Trophoblast cell (in vitro differentiated cells and primary cell): Measurements from ENCODE around the gene KY.

Experiments
- DNase-seq, 2 donors: peaks; one replicate each; pipeline ENCODE4 v3.0.0-alpha.2; 2016
- H2AFZ ChIP-seq: 2 replicates; pipeline ENCODE4 v1.6.1; 2013; ENCODE audit warnings: low read length, moderate library complexity, mild to moderate bottlenecking; ENCODE audit not compliant: insufficient read depth, poor library complexity
- H2AK5ac ChIP-seq: 2 replicates; pipeline ENCODE4 v1.6.1; 2013; ENCODE audit warnings: mild to moderate bottlenecking, low read length
- H2BK120ac ChIP-seq: 2 replicates; pipeline ENCODE4 v1.6.1; 2013; ENCODE audit warnings: low read length, mild to moderate bottlenecking, moderate library complexity; ENCODE audit not compliant: insufficient read depth, poor library complexity
- H2BK12ac ChIP-seq: 2 replicates; pipeline ENCODE4 v1.6.1; 2013; ENCODE audit warnings: mild to moderate bottlenecking, low read length, moderate library complexity
- H2BK5ac ChIP-seq: 2 replicates; pipeline ENCODE4 v1.6.1; 2013; ENCODE audit warnings: low read length, low read depth, moderate library complexity, mild to moderate bottlenecking; ENCODE audit not compliant: poor library complexity
- H3K14ac ChIP-seq: 2 replicates; pipeline ENCODE4 v1.6.1; 2013; ENCODE audit warnings: mild to moderate bottlenecking, low read length
- H3K18ac ChIP-seq: 2 replicates; pipeline ENCODE4 v1.6.1; 2013; ENCODE audit warnings: mild to moderate bottlenecking, low read length
- H3K23ac ChIP-seq: 2 replicates; pipeline ENCODE4 v1.6.1; 2013; ENCODE audit warnings: low read length
- H3K27ac ChIP-seq: 2 replicates; pipeline ENCODE4 v1.5.1; 2013; ENCODE audit warnings: low read depth, mild to moderate bottlenecking, inconsistent platforms, low read length, moderate library complexity
- H3K27me3 ChIP-seq: 2 replicates; pipeline ENCODE4 v1.6.1; 2013; ENCODE audit warnings: inconsistent platforms, mild to moderate bottlenecking, low read length, moderate library complexity; ENCODE audit not compliant: insufficient read depth
- H3K36me3 ChIP-seq, 2 experiments: 1 replicate in 1 of 2; 2 replicates in 1 of 2; pipeline ENCODE4 v1.6.1; 2013; ENCODE audit warnings: low read length in 2 of 2, mild to moderate bottlenecking in 2 of 2, moderate library complexity in 1 of 2; ENCODE audit not compliant: insufficient read depth in 2 of 2, control insufficient read depth in 1 of 2
- H3K4ac ChIP-seq: 2 replicates; pipeline ENCODE4 v1.6.1; 2013; ENCODE audit warnings: low read depth, mild to moderate bottlenecking, low read length, moderate library complexity
- H3K4me1 ChIP-seq, 2 experiments: 1 replicate in 1 of 2; 2 replicates in 1 of 2; pipeline ENCODE4 v1.6.1; 2013; ENCODE audit warnings: low read length in 2 of 2, mild to moderate bottlenecking in 2 of 2, moderate library complexity in 1 of 2; ENCODE audit not compliant: insufficient read depth in 2 of 2, control insufficient read depth in 1 of 2
- H3K4me2 ChIP-seq: 2 replicates; pipeline ENCODE4 v1.6.1; 2013; ENCODE audit warnings: inconsistent platforms, mild to moderate bottlenecking, low read length, moderate library complexity
- H3K4me3 ChIP-seq: 2 replicates; pipeline ENCODE4 v1.5.1; 2013; ENCODE audit warnings: mild to moderate bottlenecking, low read depth, low read length, inconsistent platforms
- H3K79me1 ChIP-seq: one replicate; pipeline ENCODE4 v1.6.1; 2013; ENCODE audit warnings: low read length
- H3K79me2 ChIP-seq: 2 replicates; pipeline ENCODE4 v1.6.1; 2013; ENCODE audit warnings: low read length, mild to moderate bottlenecking; ENCODE audit not compliant: control insufficient read depth, insufficient read depth, poor library complexity
- H3K9ac ChIP-seq: 2 replicates; pipeline ENCODE4 v1.6.1; 2013; ENCODE audit warnings: mild to moderate bottlenecking, low read length
- H3K9me3 ChIP-seq: 2 replicates; pipeline ENCODE4 v1.6.1; 2013; ENCODE audit warnings: low read depth, mild to moderate bottlenecking, control low read depth, inconsistent platforms, low read length; ENCODE audit not compliant: insufficient read depth
- H4K12ac ChIP-seq: 2 replicates; pipeline ENCODE4 v1.6.1; 2013; ENCODE audit warnings: low read depth, mild to moderate bottlenecking, low read length, moderate library complexity
- H4K8ac ChIP-seq: 2 replicates; pipeline ENCODE4 v1.6.1; 2013; ENCODE audit warnings: low read depth, mild to moderate bottlenecking, low read length, moderate library complexity
- H4K91ac ChIP-seq: one replicate; pipeline ENCODE4 v1.6.1; 2013; ENCODE audit warnings: low read depth, mild to moderate bottlenecking, low read length, moderate library complexity
- WGBS: extraction: QIAGEN DNeasy Blood & Tissue Kit; methylation state at CpG from one replicate; pipeline ENCODE4 v1.1.7; 2013; ENCODE audit warnings: missing lambda C conversion rate; ENCODE audit not compliant: insufficient read length, insufficient coverage; ENCODE audit errors: extremely low coverage; 5-methylcytosine and 5-hydroxymethylcytosine counted together

Gene KY

DNA sequence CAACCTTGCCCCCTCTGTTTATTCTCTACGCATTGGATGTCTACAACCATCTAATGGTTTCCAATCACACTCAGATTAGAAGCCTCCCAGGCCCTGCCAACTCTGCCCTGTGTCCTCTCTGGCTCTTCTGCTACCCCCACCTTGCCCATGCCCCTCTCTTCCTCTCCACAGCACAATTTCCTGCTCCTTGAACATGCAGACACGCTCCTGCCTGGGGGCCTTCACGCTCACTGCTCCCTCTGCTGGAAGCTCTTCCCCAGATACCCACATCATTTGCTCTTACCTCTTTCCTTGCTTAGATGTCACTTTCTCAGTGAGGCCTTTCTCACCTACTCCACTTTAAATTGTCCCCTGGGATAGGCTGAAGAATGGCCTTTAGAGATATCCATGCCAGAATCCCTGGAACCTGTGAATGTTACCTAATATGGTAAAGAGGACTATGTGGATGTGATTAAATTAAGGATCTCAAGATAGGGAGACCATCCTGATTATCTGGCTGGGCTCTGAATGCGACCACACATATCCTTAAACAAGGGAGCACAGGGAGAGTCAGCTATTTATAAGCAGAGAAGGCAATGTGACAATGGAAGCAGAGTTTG, 9.9 kb downstream of the KY start:
- Histone ChIP-seq H3K4me1 (no peaks in the 10 kb centered on the region), H3K27me3 (no peaks in the 10 kb centered on the region), H2BK5ac (no peak overlapping the region), H3K4ac (no peak overlapping the region), H2AK5ac (no peak overlapping the region), H3K14ac (no peak overlapping the region), H3K9ac (no peak overlapping the region), H3K9me3 (no peaks in the 10 kb centered on the region), H3K4me2 (no peak overlapping the region), H2AFZ (no peak overlapping the region), H4K12ac (no peak overlapping the region), H2BK120ac (no peak overlapping the region), H4K91ac (no peak overlapping the region), H3K79me1 (no peaks in the 10 kb centered on the region), H3K4me3 (no peak overlapping the region), H3K36me3 (no peaks in the 10 kb centered on the region), H3K27ac (no peak overlapping the region), H3K18ac (no peak overlapping the region), H3K23ac (no peak overlapping the region), H2BK12ac (no peak overlapping the region), H4K8ac (no peak overlapping the region), H3K79me2 (no peaks in the 10 kb centered on the region)
- peak; percentile 12 to 58 for DNase-seq
- no CpG with 5 or more reads among the region's 4 CpGs for WGBS

DNA sequence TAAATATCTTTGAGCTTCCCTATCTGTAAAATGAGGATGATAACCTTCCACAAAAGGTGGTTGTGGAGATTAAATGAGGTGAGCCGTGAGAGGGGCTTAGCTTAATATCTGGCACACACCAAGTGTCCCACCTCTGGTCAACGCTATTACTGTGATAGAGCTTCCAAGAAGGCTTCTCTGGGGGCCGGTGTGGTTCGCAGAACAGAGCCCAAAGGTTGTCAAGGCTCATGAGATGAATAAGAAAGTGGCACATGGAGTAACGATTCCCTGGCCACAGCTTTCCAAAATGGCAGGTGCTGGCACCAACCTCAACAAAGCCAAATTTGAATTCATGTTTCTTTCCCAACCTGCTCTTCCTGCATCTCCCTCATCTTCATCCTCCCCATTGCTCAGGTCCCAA, 10.4 kb downstream of the KY start:
- WGBS, result no CpG with 5 or more reads among the region's 5 CpGs
- no peaks in the 10 kb centered on the region for H3K27me3 ChIP-seq
- no peak overlapping the region for H3K27ac ChIP-seq
- H2BK12ac ChIP-seq, result no peak overlapping the region
- no peak overlapping the region for H2AK5ac ChIP-seq
- no peak overlapping the region for H4K8ac ChIP-seq
- no peaks in the 10 kb centered on the region for H3K9me3 ChIP-seq
- no peak overlapping the region for H4K12ac ChIP-seq
- no peak overlapping the region for H3K4me3 ChIP-seq
- H3K79me2 ChIP-seq, result no peaks in the 10 kb centered on the region
- no peak overlapping the region for H3K14ac ChIP-seq
- no peak overlapping the region for H2AFZ ChIP-seq
- H3K79me1 ChIP-seq, result no peaks in the 10 kb centered on the region
- DNase-seq, result no peak
- no peaks in the 10 kb centered on the region for H3K4me1 ChIP-seq
- no peak overlapping the region for H3K9ac ChIP-seq
- H3K4ac ChIP-seq, result no peak overlapping the region
- no peaks in the 10 kb centered on the region for H3K36me3 ChIP-seq
- H2BK5ac ChIP-seq, result no peak overlapping the region
- no peak overlapping the region for H3K18ac ChIP-seq
- H4K91ac ChIP-seq, result no peak overlapping the region
- H3K4me2 ChIP-seq, result no peak overlapping the region
- no peak overlapping the region for H3K23ac ChIP-seq
- no peak overlapping the region for H2BK120ac ChIP-seq

DNA sequence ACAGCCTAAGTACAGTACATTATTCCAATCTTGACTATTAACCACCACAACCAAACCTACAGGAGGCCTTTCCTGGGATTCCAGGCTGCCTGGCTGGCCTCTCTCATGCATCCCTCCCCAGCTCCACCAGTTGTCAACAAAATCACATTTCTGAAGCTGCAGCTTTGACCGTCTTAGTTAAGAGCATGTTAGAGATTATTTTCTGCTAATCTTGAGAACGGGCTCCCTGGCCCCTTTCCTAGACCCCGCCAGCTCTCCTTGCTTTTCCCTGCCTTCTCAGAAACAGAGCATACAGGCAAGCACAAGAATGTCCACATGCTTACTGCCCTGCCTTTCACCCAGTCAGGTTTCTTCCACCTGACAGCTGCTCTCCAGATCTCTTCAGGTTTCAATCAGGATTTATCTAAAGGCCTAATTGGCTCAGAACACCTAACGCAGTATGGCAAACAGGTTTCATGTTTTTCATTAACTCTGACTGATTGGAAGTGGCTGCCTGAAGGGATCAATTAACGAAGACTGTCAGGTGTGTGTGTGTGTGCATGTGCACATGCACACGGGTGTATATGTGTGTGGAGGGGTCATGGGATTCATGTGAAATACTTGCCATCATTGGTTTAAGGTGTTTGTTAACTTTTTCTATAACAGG, 12.3 kb downstream of the KY start:
- Histone ChIP-seq H3K4me1 (no peaks in the 10 kb centered on the region), H3K4me3 (no peak overlapping the region), H3K79me1 (no peaks in the 10 kb centered on the region), H4K8ac (no peak overlapping the region), H3K27ac (no peak overlapping the region), H3K9me3 (no peaks in the 10 kb centered on the region), H3K18ac (no peak overlapping the region), H3K9ac (no peak overlapping the region), H2BK120ac (no peak overlapping the region), H3K14ac (no peak overlapping the region), H2BK12ac (no peak overlapping the region), H3K4me2 (no peak overlapping the region), H2AFZ (no peak overlapping the region), H2BK5ac (no peak overlapping the region), H4K12ac (no peak overlapping the region), H3K36me3 (no peaks in the 10 kb centered on the region), H3K23ac (no peak overlapping the region), H3K79me2 (no peaks in the 10 kb centered on the region), H3K27me3 (no peaks in the 10 kb centered on the region), H3K4ac (no peak overlapping the region), H4K91ac (no peak overlapping the region), H2AK5ac (no peak overlapping the region)
- DNase-seq, result no peak
- no CpG with 5 or more reads among the region's 6 CpGs for WGBS

DNA sequence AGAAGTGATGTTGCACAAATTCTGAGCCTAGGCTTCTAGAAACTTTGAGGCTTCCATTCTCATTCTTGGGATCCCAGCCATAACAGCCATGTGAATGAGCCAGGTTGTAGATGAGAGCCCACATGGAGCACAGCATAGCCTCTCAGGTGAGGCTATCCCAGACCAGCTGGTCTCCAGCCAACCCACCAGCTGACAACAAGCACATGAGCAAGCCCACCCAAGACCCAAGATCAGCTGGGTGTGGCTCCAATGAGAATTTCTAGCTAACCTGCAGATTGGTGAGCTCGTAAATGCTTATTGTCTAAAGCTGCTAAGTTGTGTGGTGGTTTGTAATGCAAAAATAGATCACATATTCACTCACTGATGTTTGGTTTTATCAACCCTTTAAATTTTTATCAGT, 14.4 kb downstream of the KY start:
- H3K23ac ChIP-seq, result no peak overlapping the region
- H2BK120ac ChIP-seq, result no peak overlapping the region
- no peak overlapping the region for H3K14ac ChIP-seq
- no peak overlapping the region for H3K18ac ChIP-seq
- WGBS, result no CpG with 5 or more reads among the region's 1 CpG
- H2AK5ac ChIP-seq, result no peak overlapping the region
- H2BK5ac ChIP-seq, result no peak overlapping the region
- no peaks in the 10 kb centered on the region for H3K36me3 ChIP-seq
- no peaks in the 10 kb centered on the region for H3K79me1 ChIP-seq
- H3K9ac ChIP-seq, result no peak overlapping the region
- H3K9me3 ChIP-seq, result no peaks in the 10 kb centered on the region
- no peaks in the 10 kb centered on the region for H3K4me1 ChIP-seq
- H3K4me3 ChIP-seq, result no peak overlapping the region
- H3K27ac ChIP-seq, result no peak overlapping the region
- H3K4ac ChIP-seq, result no peak overlapping the region
- H4K8ac ChIP-seq, result no peak overlapping the region
- H3K4me2 ChIP-seq, result no peak overlapping the region
- no peak for DNase-seq
- H2BK12ac ChIP-seq, result no peak overlapping the region
- H3K79me2 ChIP-seq, result no peaks in the 10 kb centered on the region
- H3K27me3 ChIP-seq, result no peaks in the 10 kb centered on the region
- no peak overlapping the region for H4K12ac ChIP-seq
- H2AFZ ChIP-seq, result no peak overlapping the region
- no peak overlapping the region for H4K91ac ChIP-seq
